K562 (cell line): ENCODE data around the gene MTMR10. TPM values are rescaled to one million over a fixed set of nuclear protein-coding genes. Genes with fewer than 3 reads are reported as not detected.

Experiments
- ATAC-seq: fragments of 200-7000 bp; cut with Tn5 transposase; 3 replicates; pipeline ENCODE4 v1.9.1; 2020; ENCODE audit warnings: moderate library complexity
- BruUV-seq: library from RNA; stranded (reverse); fragments of 400-500 nt; replicated peaks from 2 replicates; lab custom pipeline; 2021; lab: Mats Ljungman, UMichigan
- CTCF ChIA-PET: fragments of 300-600 bp; formaldehyde crosslinking; extraction: SDS; loops from one replicate; lab custom pipeline; 2021; ENCODE audit warnings: low intra/inter-chr PET ratio; lab: Yijun Ruan, JAX
- POLR2A ChIA-PET: fragments of 300-600, 350-650 bp; sonication (Branson Sonifier 250); formaldehyde crosslinking; extraction: SDS; loops from one replicate; lab custom pipeline; 2021; ENCODE audit warnings: antibody characterized with exemption, inconsistent platforms; lab: Yijun Ruan, JAX
- DNase-seq, 4 experiments: peaks; one replicate each; pipeline versions ENCODE4 v3.0.0 to v3.0.0-alpha.2; 2011 to 2018; ENCODE audit warnings: low spot score in 3 of 4, mixed read lengths in 3 of 4; ENCODE audit errors: extremely low read depth in 1 of 4
- FAIRE-seq: peaks from 2 replicates; lab custom pipeline; 2011; peaks lifted over from hg19 to GRCh38; lab: Jason Lieb, UNC
- H2AFZ ChIP-seq: 2 replicates; pipeline ENCODE4 v1.6.0; 2011; ENCODE audit warnings: low read depth, low read length, control low read depth, inconsistent platforms
- H3K27ac ChIP-seq: fragments of 200-600 bp; 3 replicates; pipeline ENCODE4 v1.8.0; 2011; ENCODE audit warnings: low read depth, mild to moderate bottlenecking, control low read depth, inconsistent platforms, low read length, moderate library complexity, mixed read lengths; ENCODE audit errors: extremely low read depth
- H3K27me3 ChIP-seq, 2 experiments: fragments of 300-600 bp in 1 of 2; 2 replicates in 1 of 2; 3 replicates in 1 of 2; pipeline versions ENCODE4 v1.6.0 to v1.8.0; 2011; ENCODE audit warnings: inconsistent platforms in 2 of 2, low read length in 2 of 2, mild to moderate bottlenecking in 1 of 2, mixed read lengths in 1 of 2, moderate library complexity in 1 of 2; ENCODE audit not compliant: control insufficient read depth in 2 of 2, insufficient read depth in 2 of 2
- H3K36me3 ChIP-seq: fragments of 300-600 bp; 3 replicates; pipeline ENCODE4 v1.8.0; 2011; ENCODE audit warnings: mild to moderate bottlenecking, low read length, inconsistent platforms; ENCODE audit not compliant: control insufficient read depth, insufficient read depth
- H3K4me1 ChIP-seq, 2 experiments: fragments of 200-600 bp in 1 of 2; replicated peaks in 1 of 2; 2 replicates in 1 of 2; 3 replicates in 1 of 2; pipeline versions ENCODE4 v1.5.1 to v1.8.0; 2011; ENCODE audit warnings: inconsistent platforms in 2 of 2, low read length in 2 of 2, mild to moderate bottlenecking in 1 of 2, mixed read lengths in 1 of 2, moderate library complexity in 1 of 2; ENCODE audit not compliant: control insufficient read depth in 2 of 2, insufficient read depth in 2 of 2
- H3K4me2 ChIP-seq: 2 replicates; pipeline ENCODE4 v1.6.1; 2011; ENCODE audit warnings: low read length, control low read depth, inconsistent platforms, mixed read lengths; ENCODE audit not compliant: insufficient read depth
- H3K4me3 ChIP-seq: fragments of 200-600 bp; sonication (generic), shearing (Covaris generic); 2 replicates; pipeline ENCODE4 v1.5.1; 2016; ENCODE audit warnings: control low read depth, inconsistent platforms
- H3K79me2 ChIP-seq: fragments of 200-600 bp; 3 replicates; pipeline ENCODE4 v1.8.0; 2011; ENCODE audit warnings: low read length, inconsistent platforms; ENCODE audit not compliant: control insufficient read depth, insufficient read depth
- H3K9ac ChIP-seq, 2 experiments: 2 replicates each; pipeline versions ENCODE4 v1.6.0 to v1.6.1; 2011; ENCODE audit warnings: low read depth in 2 of 2, low read length in 2 of 2, control low read depth in 1 of 2, inconsistent platforms in 1 of 2, mild to moderate bottlenecking in 1 of 2, mixed read lengths in 1 of 2; ENCODE audit not compliant: insufficient read depth in 1 of 2
- H3K9me1 ChIP-seq: one replicate; pipeline ENCODE4 v1.6.0; 2011; ENCODE audit warnings: inconsistent platforms, mild to moderate bottlenecking, low read length, moderate library complexity; ENCODE audit not compliant: control insufficient read depth, insufficient read depth
- H3K9me3 ChIP-seq: replicated peaks from 2 replicates; pipeline ENCODE4 v1.5.1; 2011; ENCODE audit warnings: low read depth, low read length, inconsistent platforms; ENCODE audit not compliant: control insufficient read depth, insufficient read depth
- H4K20me1 ChIP-seq: replicated peaks from 2 replicates; pipeline ENCODE4 v1.6.1; 2011; ENCODE audit warnings: low read length, inconsistent platforms, mixed read lengths; ENCODE audit not compliant: control insufficient read depth, insufficient read depth
- CEBPB ChIP-seq: fragments of 450-650 bp; IDR thresholded peaks from 2 replicates; pipeline ENCODE4 v1.6.1; 2016; ENCODE audit warnings: missing genetic modification characterization, missing compliant biosample characterization
- ETV5 ChIP-seq: sonication (generic); formaldehyde crosslinking; IDR thresholded peaks from 2 replicates; pipeline ENCODE4 v1.4.0; 2020; ENCODE audit warnings: low read depth, mild to moderate bottlenecking, missing genetic modification reagents
- MCM5 ChIP-seq: fragments of 450-650 bp; IDR thresholded peaks from 2 replicates; pipeline ENCODE4 v1.6.1; 2016; ENCODE audit warnings: low read depth
- NFE2L1 ChIP-seq: fragments of 450-650 bp; IDR thresholded peaks from 2 replicates; pipeline ENCODE4 v1.6.1; 2016; ENCODE audit warnings: missing genetic modification characterization, low read depth, mild to moderate bottlenecking, missing compliant biosample characterization, moderate library complexity, borderline replicate concordance
- STAG1 ChIP-seq: sonication (generic); formaldehyde crosslinking; IDR thresholded peaks from 2 replicates; pipeline ENCODE4 v1.5.0; 2020; ENCODE audit warnings: missing genetic modification reagents, borderline replicate concordance
- STAT5A ChIP-seq: IDR thresholded peaks from 2 replicates; pipeline ENCODE4 v1.6.1; 2012; ENCODE audit warnings: low read length, inconsistent platforms, borderline replicate concordance
- TAF1 ChIP-seq: IDR thresholded peaks from 2 replicates; pipeline ENCODE4 v1.6.1; 2011; ENCODE audit warnings: mild to moderate bottlenecking, low read length, moderate library complexity; ENCODE audit not compliant: insufficient read depth, control insufficient read depth, severe bottlenecking; ENCODE audit errors: extremely low read depth
- ZFP30 ChIP-seq: fragments of 250-450 bp; sonication (Bioruptor Pico); IDR thresholded peaks from 2 replicates; pipeline ENCODE4 v1.8.0; 2022; ENCODE audit warnings: moderate library complexity, mild to moderate bottlenecking, inconsistent platforms, borderline replicate concordance
- ZFPM2 ChIP-seq: fragments of 250-450 bp; sonication (Bioruptor Pico); IDR thresholded peaks from 2 replicates; pipeline ENCODE4 v1.5.1; 2022; ENCODE audit warnings: mild to moderate bottlenecking
- ZNF436 ChIP-seq: fragments of 250-450, 450-650 bp; sonication (Bioruptor Pico); formaldehyde crosslinking; IDR thresholded peaks from 2 replicates; pipeline ENCODE4 v1.7.0; 2020; ENCODE audit warnings: mild to moderate bottlenecking
- WGBS: fragments of 100-300 bp; shearing (Covaris generic); methylation state at CpG from one replicate; pipeline ENCODE4 v1.1.6; 2016; ENCODE audit warnings: low coverage, mixed read lengths; ENCODE audit not compliant: insufficient coverage; ENCODE audit errors: missing lambda C conversion rate; 5-methylcytosine and 5-hydroxymethylcytosine counted together
- in situ Hi-C: fragments of 300-500 bp; cut with MboI; formaldehyde crosslinking; loops from 4 replicates; pipeline ENCODE4 v1.15.0; 2018; ENCODE audit warnings: inconsistent platforms, mixed read lengths
- intact Hi-C: fragments of 100-400 bp; cut with micrococcal nuclease; formaldehyde crosslinking; loops from 2 replicates; pipeline ENCODE4 v1.14.2; 2022
- polyA plus RNA-seq, 8 experiments: library from polyadenylated mRNA; depleted of rRNA in 4 of 8; stranded (reverse) in 5 of 8; unstranded in 3 of 8; fragments of >200 nt; fragmentation: Nextera tagmentation in 2 of 8; fragmentation: Illumina TruSeq in 1 of 8; extraction: Ambion mirVana in 2 of 8; extraction: Trizol in 1 of 8; gene quantifications; 2 replicates each; pipeline versions ENCODE4 v1.2.1 to v1.2.3, GENCODE V29; 2011 to 2014; ENCODE audit warnings: inconsistent platforms in 1 of 8, missing spikeins in 1 of 8
- total RNA-seq, 7 experiments: library from RNA; depleted of rRNA in 6 of 7; stranded (reverse); fragments of >200 nt in 6 of 7; fragmentation: Illumina TruSeq in 2 of 7; extraction: Trizol in 2 of 7; gene quantifications; 2 replicates each; pipeline versions ENCODE4 v1.2.1 to v1.2.3, GENCODE V29; 2011 to 2021; ENCODE audit warnings: low replicate concordance in 1 of 7

The MTMR10 gene
- total and polyA plus RNA-seq, 9 of the 15 experiments (the other 6 are each of a cell fraction or from before 2014, with no cell fraction given): 1.6 to 6.8 (median 4.8) TPM

GRCh38 chr15:30919877-30920550 lies 71.4 kb downstream of the MTMR10 start:
- H4K20me1 ChIP-seq: no peaks in the 10 kb centered on the region
- no peak overlapping the region for H3K4me2 ChIP-seq
- BruUV-seq: no TSS peak
- no peaks in the 10 kb centered on the region for H3K79me2 ChIP-seq
- H3K9ac ChIP-seq: no peak overlapping the region
- FAIRE-seq (no peak), DNase-seq (no peak), ATAC-seq (no peak)
- H3K4me1 ChIP-seq: no peaks in the 10 kb centered on the region
- no peak overlapping the region for H2AFZ ChIP-seq
- no peak overlapping the region for H3K27ac ChIP-seq
- CTCF ChIA-PET: no interaction called here
- POLR2A ChIA-PET: no interaction called here
- TF ChIP-seq MCM5 (no peak), TAF1 (no peak)
- H3K27me3 ChIP-seq: no peaks in the 10 kb centered on the region
- no peaks in the 10 kb centered on the region for H3K9me1 ChIP-seq
- H3K36me3 ChIP-seq: peaks cover 76% of the 10 kb centered on the region
- no peaks in the 10 kb centered on the region for H3K9me3 ChIP-seq
- intact Hi-C loops (no loop called here), in situ Hi-C loops (no loop called here)
- no peak overlapping the region for H3K4me3 ChIP-seq
- WGBS: 60% methylated on average over 5 of the region's 5 CpGs

- POLR2A ChIA-PET: interaction anchor here (0.6 to 1.0 kb wide), 2 partner anchors 19 to 71 kb away, joined by 3 to 4 read pairs; no protein-coding TSS in a partner anchor
- intact Hi-C loops: no loop called here
- TF ChIP-seq ZNF436 (CRISPR knock-in tag) (no peak), STAT5A (no peak), ETV5 (CRISPR knock-in tag) (no peak), ZFPM2 (CRISPR knock-in tag) (no peak), ZFP30 (no peak), CEBPB (tag) (no peak), NFE2L1 (tag) (no peak), STAG1 (CRISPR knock-in tag) (no peak)
- TF ChIP-seq, all 486 proteins: peak for 0
- H3K4me1 ChIP-seq: no peaks in the 10 kb centered on the region
- no peaks in the 10 kb centered on the region for H4K20me1 ChIP-seq
- H3K4me3 ChIP-seq: no peak overlapping the region
- no peak for ATAC-seq
- H3K9me3 ChIP-seq: no peaks in the 10 kb centered on the region
- H3K9me1 ChIP-seq: no peaks in the 10 kb centered on the region
- H3K27ac ChIP-seq: no peak overlapping the region
- DNase-seq: no peak
- WGBS: 69% methylated on average over 5 of the region's 5 CpGs
- H3K79me2 ChIP-seq: no peaks in the 10 kb centered on the region
- in situ Hi-C loops: no loop called here
- H3K27me3 ChIP-seq: no peaks in the 10 kb centered on the region
- H3K36me3 ChIP-seq: peaks cover 74% of the 10 kb centered on the region
- H2AFZ ChIP-seq: no peak overlapping the region
- no peak for FAIRE-seq
- BruUV-seq: no TSS peak
- H3K9ac ChIP-seq: no peak overlapping the region
- no peak overlapping the region for H3K4me2 ChIP-seq
- CTCF ChIA-PET: no interaction called here
These were observed 73.1 kb downstream of the MTMR10 start for GRCh38 chr15:30918366-30918765.
